K562 (cell line): Measurements from ENCODE around the gene ELF2. TPM values are rescaled to one million over a fixed set of nuclear protein-coding genes. Genes with fewer than 3 reads are reported as not detected.

Source experiments
- ATAC-seq: fragments of 200-7000 bp; cut with Tn5 transposase; 3 replicates; pipeline ENCODE4 v1.9.1; 2020; ENCODE audit warnings: moderate library complexity
- BruUV-seq: library from RNA; stranded (reverse); fragments of 400-500 nt; replicated peaks from 2 replicates; lab custom pipeline; 2021; lab: Mats Ljungman, UMichigan
- CTCF ChIA-PET: fragments of 300-600 bp; formaldehyde crosslinking; extraction: SDS; loops from one replicate; lab custom pipeline; 2021; ENCODE audit warnings: low intra/inter-chr PET ratio; lab: Yijun Ruan, JAX
- POLR2A ChIA-PET: fragments of 300-600, 350-650 bp; sonication (Branson Sonifier 250); formaldehyde crosslinking; extraction: SDS; loops from one replicate; lab custom pipeline; 2021; ENCODE audit warnings: antibody characterized with exemption, inconsistent platforms; lab: Yijun Ruan, JAX
- DNase-seq, 4 experiments: peaks; one replicate each; pipeline versions ENCODE4 v3.0.0 to v3.0.0-alpha.2; 2011 to 2018; ENCODE audit warnings: low spot score in 3 of 4, mixed read lengths in 3 of 4; ENCODE audit errors: extremely low read depth in 1 of 4
- FAIRE-seq: peaks from 2 replicates; lab custom pipeline; 2011; peaks lifted over from hg19 to GRCh38; lab: Jason Lieb, UNC
- H2AFZ ChIP-seq: 2 replicates; pipeline ENCODE4 v1.6.0; 2011; ENCODE audit warnings: low read depth, low read length, control low read depth, inconsistent platforms
- H3K27ac ChIP-seq: fragments of 200-600 bp; 3 replicates; pipeline ENCODE4 v1.8.0; 2011; ENCODE audit warnings: low read depth, mild to moderate bottlenecking, control low read depth, inconsistent platforms, low read length, moderate library complexity, mixed read lengths; ENCODE audit errors: extremely low read depth
- H3K27me3 ChIP-seq, 2 experiments: fragments of 300-600 bp in 1 of 2; 2 replicates in 1 of 2; 3 replicates in 1 of 2; pipeline versions ENCODE4 v1.6.0 to v1.8.0; 2011; ENCODE audit warnings: inconsistent platforms in 2 of 2, low read length in 2 of 2, mild to moderate bottlenecking in 1 of 2, mixed read lengths in 1 of 2, moderate library complexity in 1 of 2; ENCODE audit not compliant: control insufficient read depth in 2 of 2, insufficient read depth in 2 of 2
- H3K36me3 ChIP-seq: fragments of 300-600 bp; 3 replicates; pipeline ENCODE4 v1.8.0; 2011; ENCODE audit warnings: mild to moderate bottlenecking, low read length, inconsistent platforms; ENCODE audit not compliant: control insufficient read depth, insufficient read depth
- H3K4me1 ChIP-seq, 2 experiments: fragments of 200-600 bp in 1 of 2; replicated peaks in 1 of 2; 2 replicates in 1 of 2; 3 replicates in 1 of 2; pipeline versions ENCODE4 v1.5.1 to v1.8.0; 2011; ENCODE audit warnings: inconsistent platforms in 2 of 2, low read length in 2 of 2, mild to moderate bottlenecking in 1 of 2, mixed read lengths in 1 of 2, moderate library complexity in 1 of 2; ENCODE audit not compliant: control insufficient read depth in 2 of 2, insufficient read depth in 2 of 2
- H3K4me2 ChIP-seq: 2 replicates; pipeline ENCODE4 v1.6.1; 2011; ENCODE audit warnings: low read length, control low read depth, inconsistent platforms, mixed read lengths; ENCODE audit not compliant: insufficient read depth
- H3K4me3 ChIP-seq: fragments of 200-600 bp; sonication (generic), shearing (Covaris generic); 2 replicates; pipeline ENCODE4 v1.5.1; 2016; ENCODE audit warnings: control low read depth, inconsistent platforms
- H3K79me2 ChIP-seq: fragments of 200-600 bp; 3 replicates; pipeline ENCODE4 v1.8.0; 2011; ENCODE audit warnings: low read length, inconsistent platforms; ENCODE audit not compliant: control insufficient read depth, insufficient read depth
- H3K9ac ChIP-seq, 2 experiments: 2 replicates each; pipeline versions ENCODE4 v1.6.0 to v1.6.1; 2011; ENCODE audit warnings: low read depth in 2 of 2, low read length in 2 of 2, control low read depth in 1 of 2, inconsistent platforms in 1 of 2, mild to moderate bottlenecking in 1 of 2, mixed read lengths in 1 of 2; ENCODE audit not compliant: insufficient read depth in 1 of 2
- H3K9me1 ChIP-seq: one replicate; pipeline ENCODE4 v1.6.0; 2011; ENCODE audit warnings: inconsistent platforms, mild to moderate bottlenecking, low read length, moderate library complexity; ENCODE audit not compliant: control insufficient read depth, insufficient read depth
- H3K9me3 ChIP-seq: replicated peaks from 2 replicates; pipeline ENCODE4 v1.5.1; 2011; ENCODE audit warnings: low read depth, low read length, inconsistent platforms; ENCODE audit not compliant: control insufficient read depth, insufficient read depth
- H4K20me1 ChIP-seq: replicated peaks from 2 replicates; pipeline ENCODE4 v1.6.1; 2011; ENCODE audit warnings: low read length, inconsistent platforms, mixed read lengths; ENCODE audit not compliant: control insufficient read depth, insufficient read depth
- BCOR ChIP-seq: fragments of 450-650 bp; IDR thresholded peaks from 2 replicates; pipeline ENCODE4 v1.6.1; 2016
- BRD9 ChIP-seq: fragments of 450-650 bp; IDR thresholded peaks from 2 replicates; pipeline ENCODE4 v1.6.1; 2018; ENCODE audit warnings: low read depth; ENCODE audit not compliant: partially characterized antibody
- FOXP4 ChIP-seq: sonication (generic); formaldehyde crosslinking; IDR thresholded peaks from 2 replicates; pipeline ENCODE4 v1.8.0; 2022; ENCODE audit warnings: mild to moderate bottlenecking, missing genetic modification reagents, borderline replicate concordance
- HDAC2 ChIP-seq: fragments of 450-650 bp; IDR thresholded peaks from 2 replicates; pipeline ENCODE4 v1.6.1; 2016; ENCODE audit warnings: mild to moderate bottlenecking
- HMBOX1 ChIP-seq: sonication (generic); IDR thresholded peaks from 2 replicates; pipeline ENCODE4 v1.6.1; 2016
- RAD21 ChIP-seq, 2 experiments: fragments of 250-450 bp in 1 of 2; fragments of 450-650 bp in 1 of 2; sonication (Bioruptor Pico) in 1 of 2; formaldehyde crosslinking in 1 of 2; IDR thresholded peaks in 1 of 2; conservative IDR thresholded peaks in 1 of 2; 2 replicates each; pipeline versions ENCODE4 v1.4.0 to v1.8.0; 2020 to 2022; ENCODE audit warnings: mild to moderate bottlenecking in 2 of 2, moderate library complexity in 1 of 2
- RFX5 ChIP-seq: IDR thresholded peaks from 2 replicates; pipeline ENCODE4 v1.6.1; 2011; ENCODE audit warnings: low read depth, mild to moderate bottlenecking, improper control_type of control experiment, low read length
- STAT5B ChIP-seq: fragments of 250-450 bp; sonication (Bioruptor Pico); IDR thresholded peaks from 2 replicates; pipeline ENCODE4 v1.8.0; 2021; ENCODE audit warnings: mild to moderate bottlenecking, inconsistent platforms
- TCF3 ChIP-seq: sonication (generic); formaldehyde crosslinking; IDR thresholded peaks from 2 replicates; pipeline ENCODE4 v1.4.0; 2020; ENCODE audit warnings: mild to moderate bottlenecking, missing genetic modification reagents
- ZBTB11 ChIP-seq, 3 experiments: fragments of 200-800 bp in 1 of 3; fragments of 250-450 bp in 1 of 3; fragments of 450-650 bp in 1 of 3; sonication (Bioruptor Pico) in 1 of 3; sonication (Bioruptor generic) in 1 of 3; formaldehyde crosslinking in 1 of 3; IDR thresholded peaks; 2 replicates each; pipeline versions ENCODE4 v1.6.1 to v1.8.0; 2016 to 2022; ENCODE audit warnings: mild to moderate bottlenecking in 2 of 3, missing genetic modification characterization in 2 of 3, missing compliant biosample characterization in 1 of 3, moderate library complexity in 1 of 3
- ZEB2 ChIP-seq: fragments of 450-650 bp; IDR thresholded peaks from 2 replicates; pipeline ENCODE4 v1.6.1; 2016
- ZNF224 ChIP-seq: sonication (generic); formaldehyde crosslinking; IDR thresholded peaks from 2 replicates; pipeline ENCODE4 v1.8.0; 2022; ENCODE audit warnings: mild to moderate bottlenecking, missing genetic modification reagents
- ZNF274 ChIP-seq: IDR thresholded peaks from 2 replicates; pipeline ENCODE4 v1.6.1; 2011; ENCODE audit warnings: low read depth, mild to moderate bottlenecking, low read length, moderate library complexity, borderline replicate concordance
- ZNF311 ChIP-seq: fragments of 250-450 bp; sonication (Bioruptor Pico); IDR thresholded peaks from 2 replicates; pipeline ENCODE4 v1.4.0; 2020; ENCODE audit warnings: mild to moderate bottlenecking, moderate library complexity
- ZNF316 ChIP-seq: fragments of 450-650 bp; IDR thresholded peaks from 2 replicates; pipeline ENCODE4 v1.6.1; 2016
- WGBS: fragments of 100-300 bp; shearing (Covaris generic); methylation state at CpG from one replicate; pipeline ENCODE4 v1.1.6; 2016; ENCODE audit warnings: low coverage, mixed read lengths; ENCODE audit not compliant: insufficient coverage; ENCODE audit errors: missing lambda C conversion rate; 5-methylcytosine and 5-hydroxymethylcytosine counted together
- in situ Hi-C: fragments of 300-500 bp; cut with MboI; formaldehyde crosslinking; loops from 4 replicates; pipeline ENCODE4 v1.15.0; 2018; ENCODE audit warnings: inconsistent platforms, mixed read lengths
- intact Hi-C: fragments of 100-400 bp; cut with micrococcal nuclease; formaldehyde crosslinking; loops from 2 replicates; pipeline ENCODE4 v1.14.2; 2022
- polyA plus RNA-seq, 8 experiments: library from polyadenylated mRNA; depleted of rRNA in 4 of 8; stranded (reverse) in 5 of 8; unstranded in 3 of 8; fragments of >200 nt; fragmentation: Nextera tagmentation in 2 of 8; fragmentation: Illumina TruSeq in 1 of 8; extraction: Ambion mirVana in 2 of 8; extraction: Trizol in 1 of 8; gene quantifications; 2 replicates each; pipeline versions ENCODE4 v1.2.1 to v1.2.3, GENCODE V29; 2011 to 2014; ENCODE audit warnings: inconsistent platforms in 1 of 8, missing spikeins in 1 of 8
- total RNA-seq, 7 experiments: library from RNA; depleted of rRNA in 6 of 7; stranded (reverse); fragments of >200 nt in 6 of 7; fragmentation: Illumina TruSeq in 2 of 7; extraction: Trizol in 2 of 7; gene quantifications; 2 replicates each; pipeline versions ENCODE4 v1.2.1 to v1.2.3, GENCODE V29; 2011 to 2021; ENCODE audit warnings: low replicate concordance in 1 of 7

The ELF2 gene
- total and polyA plus RNA-seq, 9 of the 15 experiments (the other 6 are each of a cell fraction or from before 2014, with no cell fraction given), result 9.4 to 58.7 (median 41.6) TPM

GRCh38 chr4:139092271-139092670 is 84.7 kb downstream of the ELF2 start:
- Histone ChIP-seq H3K4me3 (no peak overlapping the region), H3K79me2 (no peaks in the 10 kb centered on the region), H3K9me1 (no peaks in the 10 kb centered on the region), H3K36me3 (0 out of 3 replicates have a peak, but pooled peaks cover 3% of the 10 kb centered on the region), H3K9me3 (no peaks in the 10 kb centered on the region), H3K27ac (no peak overlapping the region), H2AFZ (no peak overlapping the region), H3K4me2 (no peak overlapping the region), H3K9ac (no peak overlapping the region), H4K20me1 (no peaks in the 10 kb centered on the region), H3K27me3 (no peaks in the 10 kb centered on the region), H3K4me1 (no peaks in the 10 kb centered on the region; a peak in 1 of 5 replicates)
- no TSS peak for BruUV-seq
- FAIRE-seq, result no peak
- CTCF ChIA-PET, result no interaction called here
- intact Hi-C loops, result no loop called here
- WGBS, result 89% methylated on average over 12 of the region's 12 CpGs
- ATAC-seq, result no peak
- in situ Hi-C loops, result no loop called here
- POLR2A ChIA-PET, result interaction anchor here (1.2 kb wide), 1 partner anchor 11 kb away, joined by 3 read pairs; no protein-coding TSS in a partner anchor
- no peak for DNase-seq
- TF ChIP-seq ZNF224 (CRISPR knock-in tag) (no peak), RAD21 (CRISPR knock-in tag; conservative IDR thresholded peaks at IDR 0.05 in 1 of 2, IDR thresholded peaks at IDR 0.05 in 1 of 2) (no peak), BCOR (no peak), TCF3 (no peak), ZEB2 (no peak), HMBOX1 (no peak), ZBTB11 (CRISPR knock-in tag; IDR thresholded peaks at IDR 0.05) (no peak), ZNF311 (no peak), HDAC2 (no peak), BRD9 (no peak), RFX5 (no peak), FOXP4 (no peak), STAT5B (CRISPR knock-in tag) (no peak), ZNF274 (no peak), ZNF316 (no peak)
